IMR-90 (cell line): ENCODE measurements around the gene ANKUB1. TPM values are rescaled to one million over a fixed set of nuclear protein-coding genes. Genes with fewer than 3 reads are reported as not detected.

Experiments used
- ATAC-seq: fragments of 200-7000 bp; cut with Tn5 transposase; 2 replicates; pipeline ENCODE4 v1.9.1; 2020; ENCODE audit warnings: low read depth, mild to moderate bottlenecking, moderate library complexity
- BruUV-seq: library from RNA; stranded (reverse); fragments of 400-500 nt; replicated peaks from 2 replicates; lab custom pipeline; 2021; lab: Mats Ljungman, UMichigan
- CTCF ChIA-PET: fragments of 300-600 bp; formaldehyde crosslinking; extraction: SDS; loops from one replicate; lab custom pipeline; 2021; ENCODE audit warnings: antibody characterized with exemption; lab: Yijun Ruan, JAX
- POLR2A ChIA-PET: fragments of 300-600 bp; sonication (Branson Sonifier 250); formaldehyde crosslinking; loops from one replicate; lab custom pipeline; 2022; ENCODE audit warnings: antibody characterized with exemption; ENCODE audit not compliant: unreplicated experiment; lab: Charles Lee
- DNase-seq: peaks from one replicate; pipeline ENCODE4 v3.0.0; 2013
- H2AFZ ChIP-seq: replicated peaks from 2 replicates; pipeline ENCODE3; 2013; ENCODE audit warnings: low read length, mild to moderate bottlenecking; ENCODE audit not compliant: poor library complexity
- H2AK5ac ChIP-seq: 2 replicates; pipeline ENCODE4 v1.6.1; 2013; ENCODE audit warnings: low read depth, low read length, inconsistent platforms
- H2AK9ac ChIP-seq: replicated peaks from 2 replicates; pipeline ENCODE3; 2013; ENCODE audit warnings: mild to moderate bottlenecking, low read depth, low read length, moderate library complexity; ENCODE audit not compliant: poor library complexity
- H2BK120ac ChIP-seq: 2 replicates; pipeline ENCODE4 v1.6.1; 2013; ENCODE audit warnings: low read depth, low read length, inconsistent platforms
- H2BK15ac ChIP-seq: 3 replicates; pipeline ENCODE4 v1.6.1; 2013; ENCODE audit warnings: low read depth, low read length, inconsistent platforms
- H2BK20ac ChIP-seq: 2 replicates; pipeline ENCODE4 v1.6.1; 2013; ENCODE audit warnings: low read depth, mild to moderate bottlenecking, inconsistent platforms, low read length, moderate library complexity
- H2BK5ac ChIP-seq: 2 replicates; pipeline ENCODE4 v1.6.1; 2013; ENCODE audit warnings: mild to moderate bottlenecking, low read depth, low read length, inconsistent platforms; ENCODE audit not compliant: poor library complexity, severe bottlenecking
- H3K14ac ChIP-seq: replicated peaks from 2 replicates; pipeline ENCODE4 v1.6.1; 2013; ENCODE audit warnings: low read depth, low read length, inconsistent platforms
- H3K18ac ChIP-seq: 2 replicates; pipeline ENCODE4 v1.6.1; 2013; ENCODE audit warnings: low read depth, low read length, control low read depth
- H3K23ac ChIP-seq: 2 replicates; pipeline ENCODE4 v1.6.1; 2013; ENCODE audit warnings: low read depth, low read length, inconsistent platforms
- H3K27ac ChIP-seq: 2 replicates; pipeline ENCODE4 v1.5.1; 2013; ENCODE audit warnings: mild to moderate bottlenecking, control low read depth, low read length; ENCODE audit not compliant: insufficient read depth
- H3K27me3 ChIP-seq: 2 replicates; pipeline ENCODE4 v1.6.1; 2013; ENCODE audit warnings: low read length; ENCODE audit not compliant: control insufficient read depth, insufficient read depth
- H3K36me3 ChIP-seq: 2 replicates; pipeline ENCODE4 v1.6.1; 2013; ENCODE audit warnings: low read length, mixed read lengths; ENCODE audit not compliant: control insufficient read depth, insufficient read depth
- H3K4ac ChIP-seq: 2 replicates; pipeline ENCODE4 v1.6.1; 2013; ENCODE audit warnings: low read depth, low read length, inconsistent platforms
- H3K4me1 ChIP-seq: 2 replicates; pipeline ENCODE4 v1.6.1; 2013; ENCODE audit warnings: low read length, mixed read lengths; ENCODE audit not compliant: control insufficient read depth, insufficient read depth
- H3K4me2 ChIP-seq: 2 replicates; pipeline ENCODE4 v1.6.1; 2013; ENCODE audit warnings: low read depth, mild to moderate bottlenecking, control low read depth, low read length, moderate library complexity
- H3K4me3 ChIP-seq: 2 replicates; pipeline ENCODE4 v1.5.1; 2013; ENCODE audit warnings: low read depth, mild to moderate bottlenecking, control low read depth, low read length, moderate library complexity; ENCODE audit not compliant: insufficient read depth
- H3K56ac ChIP-seq: 2 replicates; pipeline ENCODE4 v1.6.1; 2013; ENCODE audit warnings: low read length, inconsistent platforms; ENCODE audit not compliant: insufficient read depth; ENCODE audit errors: extremely low read depth
- H3K79me1 ChIP-seq, 2 experiments: 2 replicates each; pipeline ENCODE4 v1.6.1; 2013; ENCODE audit warnings: low read length in 2 of 2, inconsistent platforms in 1 of 2, low read depth in 1 of 2
- H3K9ac ChIP-seq: 2 replicates; pipeline ENCODE4 v1.6.1; 2013; ENCODE audit warnings: low read depth, low read length, control low read depth
- H3K9me1 ChIP-seq: 2 replicates; pipeline ENCODE4 v1.6.1; 2013; ENCODE audit warnings: low read length, inconsistent platforms; ENCODE audit not compliant: insufficient read depth
- H3K9me3 ChIP-seq: 2 replicates; pipeline ENCODE4 v1.6.1; 2013; ENCODE audit warnings: low read length; ENCODE audit not compliant: control insufficient read depth, insufficient read depth
- H4K20me1 ChIP-seq: 2 replicates; pipeline ENCODE4 v1.6.1; 2013; ENCODE audit warnings: low read length, inconsistent platforms; ENCODE audit not compliant: insufficient read depth
- H4K5ac ChIP-seq: 2 replicates; pipeline ENCODE4 v1.6.1; 2013; ENCODE audit warnings: mild to moderate bottlenecking, low read depth, low read length, control low read depth
- H4K8ac ChIP-seq, 2 experiments: 2 replicates each; pipeline ENCODE4 v1.6.1; 2013; ENCODE audit warnings: low read depth in 2 of 2, low read length in 2 of 2, control low read depth in 1 of 2, inconsistent platforms in 1 of 2
- H4K91ac ChIP-seq: 2 replicates; pipeline ENCODE4 v1.6.1; 2013; ENCODE audit warnings: low read depth, low read length, inconsistent platforms; ENCODE audit not compliant: insufficient read depth
- BHLHE40 ChIP-seq: fragments of 150-350 bp; IDR thresholded peaks from 2 replicates; pipeline ENCODE4 v1.6.1; 2016; ENCODE audit warnings: mild to moderate bottlenecking, low read depth, low read length
- CEBPB ChIP-seq: IDR thresholded peaks from 2 replicates; pipeline ENCODE4 v1.6.1; 2012; ENCODE audit warnings: low read depth, low read length, improper control_type of control experiment
- CHD1 ChIP-seq: IDR thresholded peaks from 2 replicates; pipeline ENCODE4 v1.6.1; 2012; ENCODE audit warnings: low read depth, low read length, improper control_type of control experiment
- CTCF ChIP-seq: conservative IDR thresholded peaks from 2 replicates; pipeline ENCODE4 v1.5.1; 2012; ENCODE audit warnings: mild to moderate bottlenecking, low read depth, low read length, improper control_type of control experiment
- ELK1 ChIP-seq: fragments of 150-350 bp; IDR thresholded peaks from 2 replicates; pipeline ENCODE4 v1.6.1; 2016; ENCODE audit warnings: low read depth, mild to moderate bottlenecking, low read length, moderate library complexity, borderline replicate concordance
- FOS ChIP-seq: fragments of 150-350 bp; IDR thresholded peaks from 2 replicates; pipeline ENCODE4 v1.6.1; 2016; ENCODE audit warnings: low read depth, low read length
- MAFK ChIP-seq: IDR thresholded peaks from 2 replicates; pipeline ENCODE4 v1.6.1; 2012; ENCODE audit warnings: low read depth, low read length, improper control_type of control experiment
- MAZ ChIP-seq: IDR thresholded peaks from 2 replicates; pipeline ENCODE4 v1.6.1; 2012; ENCODE audit warnings: low read depth, mild to moderate bottlenecking, low read length, improper control_type of control experiment, moderate library complexity, borderline replicate concordance
- MXI1 ChIP-seq: IDR thresholded peaks from 2 replicates; pipeline ENCODE4 v1.6.1; 2012; ENCODE audit warnings: low read depth, mild to moderate bottlenecking, low read length, moderate library complexity, borderline replicate concordance
- NFE2L2 ChIP-seq: fragments of 150-350 bp; IDR thresholded peaks from 2 replicates; pipeline ENCODE4 v1.6.1; 2016; ENCODE audit warnings: low read depth, mild to moderate bottlenecking, low read length
- POLR2A ChIP-seq: IDR thresholded peaks from 2 replicates; pipeline ENCODE4 v1.6.1; 2012; ENCODE audit warnings: mild to moderate bottlenecking, low read depth, low read length
- RAD21 ChIP-seq: IDR thresholded peaks from 2 replicates; pipeline ENCODE4 v1.6.1; 2012; ENCODE audit warnings: low read length, improper control_type of control experiment
- RCOR1 ChIP-seq: IDR thresholded peaks from 2 replicates; pipeline ENCODE4 v1.6.1; 2012; ENCODE audit warnings: mild to moderate bottlenecking, low read length, improper control_type of control experiment; ENCODE audit not compliant: insufficient replicate concordance
- RFX5 ChIP-seq: IDR thresholded peaks from 2 replicates; pipeline ENCODE4 v1.8.0; 2012; ENCODE audit warnings: low read depth, mild to moderate bottlenecking, low read length, moderate library complexity
- SMC3 ChIP-seq: fragments of 150-350 bp; IDR thresholded peaks from 2 replicates; pipeline ENCODE4 v1.6.1; 2016; ENCODE audit warnings: low read depth, mild to moderate bottlenecking, antibody characterized with exemption, low read length, moderate library complexity
- USF2 ChIP-seq: fragments of 150-350 bp; IDR thresholded peaks from 2 replicates; pipeline ENCODE4 v1.6.1; 2017; ENCODE audit warnings: mild to moderate bottlenecking, antibody characterized with exemption, low read length, low read depth
- WGBS, 2 experiments: methylation state at CpG; one replicate each; pipeline versions ENCODE4 v1.1.5 to v1.1.7; 2013; ENCODE audit warnings: missing lambda C conversion rate in 2 of 2; ENCODE audit not compliant: insufficient read length in 1 of 2; ENCODE audit errors: extremely low coverage in 2 of 2; 5-methylcytosine and 5-hydroxymethylcytosine counted together
- dilution Hi-C: fragments of 300-500 bp; cut with HindIII; formaldehyde crosslinking; loops from one replicate; pipeline ENCODE4 v1.14.3; 2018; ENCODE audit warnings: low sequenced_read_pairs; ENCODE audit not compliant: unreplicated experiment
- in situ Hi-C: fragments of 300-500 bp; cut with MboI; formaldehyde crosslinking; loops from 3 replicates; pipeline ENCODE4 v1.14.3; 2019; ENCODE audit warnings: low sequenced_read_pairs, inconsistent platforms, mixed read lengths
- intact Hi-C: fragments of 100-400 bp; cut with micrococcal nuclease; formaldehyde crosslinking; loops from 2 replicates; pipeline ENCODE4 v1.10.0; 2022
- polyA plus RNA-seq, 3 experiments: library from polyadenylated mRNA; depleted of rRNA; stranded (reverse); fragments of >200 nt; gene quantifications; 2 replicates each; pipeline ENCODE4 v1.2.3, GENCODE V29; 2012; ENCODE audit warnings: low replicate concordance in 1 of 3
- total RNA-seq: library from RNA; depleted of rRNA; stranded (reverse); fragments of >200 nt; gene quantifications from 2 replicates; pipeline ENCODE4 v1.2.3, GENCODE V29; 2012

Gene ANKUB1
- total and polyA plus RNA-seq, 2 of the 4 experiments (the other 2 are of a cell fraction): not detected

GRCh38 chr3:149744606-149745005 is 47.7 kb downstream of the ANKUB1 start:
- ChIA-PET CTCF (no interaction called here), POLR2A (no interaction called here)
- Histone ChIP-seq H3K27ac (no peak overlapping the region), H2BK20ac (no peak overlapping the region), H4K91ac (no peak overlapping the region), H2BK120ac (no peak overlapping the region), H3K9ac (no peak overlapping the region), H4K8ac (no peak overlapping the region), H2BK15ac (no peak overlapping the region), H3K9me1 (no peaks in the 10 kb centered on the region), H3K36me3 (peaks cover 20% of the 10 kb centered on the region), H4K20me1 (no peaks in the 10 kb centered on the region), H3K4ac (no peak overlapping the region), H2AK9ac (no peak overlapping the region), H3K56ac (no peak overlapping the region), H3K9me3 (no peaks in the 10 kb centered on the region), H3K79me1 (peaks cover 12 to 39% of the 10 kb centered on the region in 2 experiments; a peak in 3 of 4 replicates), H2AK5ac (no peak overlapping the region), H3K18ac (no peak overlapping the region), H3K14ac (no peak overlapping the region), H3K4me2 (no peak overlapping the region), H2AFZ (no peak overlapping the region), H2BK5ac (no peak overlapping the region), H3K23ac (no peak overlapping the region), H3K27me3 (no peaks in the 10 kb centered on the region), H3K4me3 (no peak overlapping the region), H3K4me1 (no peaks in the 10 kb centered on the region), H4K5ac (no peak overlapping the region)
- no CpG with 5 or more reads among the region's 3 CpGs for WGBS, 2 experiments
- intact Hi-C loops (no loop called here), in situ Hi-C loops (no loop called here), dilution Hi-C loops (loop anchor here (25.0 kb wide), 1 partner anchor 232 kb away; no protein-coding TSS in a partner anchor)
- no TSS peak for BruUV-seq
- no peak for TF ChIP-seq ELK1
- no peak for TF ChIP-seq USF2
- no peak for TF ChIP-seq CTCF
- no peak for TF ChIP-seq MAZ
- TF ChIP-seq CHD1: no peak
- no peak for TF ChIP-seq RFX5
- TF ChIP-seq CEBPB: no peak
- no peak for TF ChIP-seq RAD21
- no peak for TF ChIP-seq MAFK
- no peak for TF ChIP-seq BHLHE40
- no peak for TF ChIP-seq FOS
- no peak for TF ChIP-seq RCOR1
- no peak for TF ChIP-seq SMC3
- no peak for TF ChIP-seq POLR2A
- no peak for TF ChIP-seq MXI1
- no peak for TF ChIP-seq NFE2L2
- DNase-seq: no peak
- ATAC-seq: no peak
